OCI-LY1 (cell line): ENCODE data around the gene MEI1.

Experiments used
- CTCF ChIP-seq: fragments of 200-600 bp; sonication (generic), shearing (Covaris generic); IDR thresholded peaks from 2 replicates; pipeline ENCODE4 v1.5.1; 2017; ENCODE audit warnings: mild to moderate bottlenecking, antibody characterized with exemption, low read length, moderate library complexity, mixed read lengths
- EZH2 ChIP-seq: fragments of 200-600 bp; sonication (generic), shearing (Covaris generic); IDR thresholded peaks from 2 replicates; pipeline ENCODE4 v1.8.0; 2017; ENCODE audit warnings: borderline replicate concordance, mixed run types, mild to moderate bottlenecking, antibody characterized with exemption, low read length, moderate library complexity, mixed read lengths

- no peak for TF ChIP-seq EZH2
- no peak for TF ChIP-seq CTCF
Measured at GRCh38 chr22:41668971-41669911, 30.1 kb upstream of the MEI1 start.
